Activated T-cell treated with anti-CD3 and anti-CD28 coated beads, Interleukin-2, amount 50 U/mL, for 24 hours (primary cell): Measurements from ENCODE around the gene SERF1B.
"Not testable (repeated sequence)": the region's sequence is repeated elsewhere in the genome, so short reads cannot be mapped to it uniquely, and the experiment has no call there.

Experiments used
- DNase-seq: peaks from one replicate; pipeline ENCODE4 v3.0.0-alpha.2; 2020
- H3K27ac Mint-ChIP-seq: 2 replicates; pipeline ENCODE4 v1.8.0; 2020; ENCODE audit warnings: mild to moderate bottlenecking, mixed read lengths
- H3K27me3 Mint-ChIP-seq: 2 replicates; pipeline ENCODE4 v1.8.0; 2020; ENCODE audit warnings: mixed read lengths
- H3K36me3 Mint-ChIP-seq: 2 replicates; pipeline ENCODE4 v1.8.0; 2020; ENCODE audit warnings: low read depth, mixed read lengths
- H3K4me1 Mint-ChIP-seq: 2 replicates; pipeline ENCODE4 v1.8.0; 2020; ENCODE audit warnings: low read depth, mixed read lengths
- H3K4me3 Mint-ChIP-seq: 2 replicates; pipeline ENCODE4 v1.8.0; 2020; ENCODE audit warnings: mild to moderate bottlenecking, moderate library complexity, mixed read lengths
- H3K9me3 Mint-ChIP-seq: 2 replicates; pipeline ENCODE4 v1.8.0; 2020; ENCODE audit warnings: mixed read lengths

SERF1B gene

GRCh38 chr5:70025106-70025844, at the start of gene SERF1B:
Gene SERF1B (plus strand): TSS chr5:70025251. CDS start chr5:70025452, 201 bp downstream.
- H3K27me3 Mint-ChIP-seq, H3K27ac Mint-ChIP-seq, H3K9me3 Mint-ChIP-seq, H3K4me3 Mint-ChIP-seq, DNase-seq, H3K36me3 Mint-ChIP-seq, H3K4me1 Mint-ChIP-seq: not testable (repeated sequence)

- H3K36me3 Mint-ChIP-seq, H3K4me1 Mint-ChIP-seq, H3K27ac Mint-ChIP-seq, H3K9me3 Mint-ChIP-seq, DNase-seq, H3K4me3 Mint-ChIP-seq, H3K27me3 Mint-ChIP-seq: not testable (repeated sequence)
Measured at GRCh38 chr5:69991713-69992112, 33.3 kb upstream of the SERF1B start.

- DNase-seq, H3K27ac Mint-ChIP-seq, H3K4me1 Mint-ChIP-seq, H3K4me3 Mint-ChIP-seq, H3K27me3 Mint-ChIP-seq, H3K9me3 Mint-ChIP-seq, H3K36me3 Mint-ChIP-seq: not testable (repeated sequence)
Measured at GRCh38 chr5:69995535-69995934, 29.5 kb upstream of the SERF1B start.

DNA sequence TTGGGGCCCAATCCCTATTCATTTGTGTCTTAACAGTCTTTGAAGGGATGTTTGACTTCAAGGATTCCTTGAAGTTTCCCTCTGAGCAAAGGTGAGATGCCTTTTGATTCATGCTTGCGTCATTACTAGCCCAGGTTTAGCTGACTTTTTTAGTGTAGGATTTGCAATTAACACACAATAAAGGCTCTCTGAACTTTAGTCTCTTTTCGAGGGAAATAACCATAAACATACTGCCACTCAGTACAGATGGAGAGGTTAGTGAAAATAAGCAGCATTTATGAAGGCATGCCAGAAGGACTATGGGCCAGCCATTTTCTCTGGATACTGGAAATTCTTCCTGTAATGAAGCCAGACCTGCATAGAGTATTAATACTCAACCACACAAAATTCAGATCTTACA, 4.4 kb upstream of the SERF1B start:
- not testable (repeated sequence) for H3K27ac Mint-ChIP-seq, H3K4me3 Mint-ChIP-seq, H3K36me3 Mint-ChIP-seq, H3K9me3 Mint-ChIP-seq, H3K4me1 Mint-ChIP-seq, H3K27me3 Mint-ChIP-seq, DNase-seq

DNA sequence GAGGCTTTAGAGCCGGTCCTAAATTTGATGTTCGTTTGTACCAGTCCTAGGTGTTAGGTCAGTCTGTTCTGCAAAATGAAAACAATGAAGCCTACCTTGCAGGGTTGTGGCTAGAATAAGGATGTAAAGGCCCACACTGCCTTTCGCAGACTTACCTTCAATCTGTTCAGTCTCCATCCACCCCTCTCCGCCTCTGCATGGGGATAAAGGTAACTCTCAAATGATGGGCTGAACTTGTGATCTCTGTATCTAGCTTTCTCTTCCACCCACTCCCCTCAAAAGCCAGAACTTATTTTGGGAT, 744 bp downstream of the SERF1B start:
- not testable (repeated sequence) for H3K27me3 Mint-ChIP-seq

GRCh38 chr5:70031204-70031603, 6.2 kb downstream of the SERF1B start:
- H3K4me1 Mint-ChIP-seq, result not testable (repeated sequence)

More for the DNA sequence above, 744 bp downstream of the SERF1B start:
- H3K27ac Mint-ChIP-seq, H3K9me3 Mint-ChIP-seq, H3K4me3 Mint-ChIP-seq, H3K4me1 Mint-ChIP-seq, H3K36me3 Mint-ChIP-seq, DNase-seq: not testable (repeated sequence)

GRCh38 chr5:70041411-70041810, 16.4 kb downstream of the SERF1B start:
- not testable (repeated sequence) for H3K4me1 Mint-ChIP-seq, H3K27ac Mint-ChIP-seq, H3K9me3 Mint-ChIP-seq, H3K4me3 Mint-ChIP-seq, DNase-seq, H3K27me3 Mint-ChIP-seq, H3K36me3 Mint-ChIP-seq

More at GRCh38 chr5:70031204-70031603, 6.2 kb downstream of the SERF1B start:
- not testable (repeated sequence) for H3K27ac Mint-ChIP-seq, DNase-seq, H3K9me3 Mint-ChIP-seq, H3K36me3 Mint-ChIP-seq, H3K4me3 Mint-ChIP-seq, H3K27me3 Mint-ChIP-seq

DNA sequence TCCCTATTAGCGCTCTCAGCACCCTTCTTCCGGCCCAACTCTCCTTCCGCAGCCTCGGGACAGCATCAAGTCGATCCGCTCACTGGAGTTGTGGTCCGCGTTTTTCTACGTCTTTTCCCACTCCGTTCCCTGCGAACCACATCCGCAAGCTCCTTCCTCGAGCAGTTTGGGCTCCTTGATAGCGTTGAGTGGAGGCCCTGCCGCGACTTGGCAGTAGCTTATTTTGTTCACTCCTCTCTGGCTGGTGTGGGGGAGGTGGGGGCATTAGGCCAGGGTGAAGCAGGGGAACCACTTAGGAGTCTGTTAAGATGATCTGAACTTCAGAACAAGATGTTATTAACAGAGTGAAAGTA, 24.7 kb downstream of the SERF1B start:
- H3K27me3 Mint-ChIP-seq, H3K27ac Mint-ChIP-seq, H3K9me3 Mint-ChIP-seq: not testable (repeated sequence)

GRCh38 chr5:70056289-70056942, 31.4 kb downstream of the SERF1B start:
- H3K36me3 Mint-ChIP-seq, DNase-seq, H3K27ac Mint-ChIP-seq, H3K27me3 Mint-ChIP-seq, H3K4me3 Mint-ChIP-seq, H3K9me3 Mint-ChIP-seq, H3K4me1 Mint-ChIP-seq: not testable (repeated sequence)

More for the DNA sequence above, 24.7 kb downstream of the SERF1B start:
- H3K36me3 Mint-ChIP-seq, H3K4me3 Mint-ChIP-seq, DNase-seq, H3K4me1 Mint-ChIP-seq: not testable (repeated sequence)

DNA sequence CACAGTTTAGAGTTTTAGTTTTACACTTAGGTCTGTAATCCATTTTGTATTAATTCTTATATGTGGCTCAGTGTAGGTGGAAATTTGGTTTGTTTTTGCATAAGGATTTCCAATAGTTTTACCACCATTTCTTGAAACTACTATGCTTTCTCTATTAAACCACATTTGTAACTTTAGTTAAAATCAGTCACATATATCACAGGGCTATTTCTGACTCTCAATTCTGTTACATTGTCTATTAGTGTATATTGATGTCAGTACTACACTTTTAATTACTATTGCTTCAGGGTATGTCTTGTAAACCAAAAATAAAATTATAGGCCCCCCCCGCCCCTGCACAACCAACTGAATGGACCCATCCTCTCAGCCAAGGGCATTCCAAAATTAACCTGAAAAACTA, 32.1 kb downstream of the SERF1B start:
- not testable (repeated sequence) for H3K36me3 Mint-ChIP-seq, H3K4me1 Mint-ChIP-seq, H3K9me3 Mint-ChIP-seq

GRCh38 chr5:70077632-70078031, 52.6 kb downstream of the SERF1B start:
- not testable (repeated sequence) for H3K4me3 Mint-ChIP-seq, H3K27ac Mint-ChIP-seq, H3K27me3 Mint-ChIP-seq, H3K9me3 Mint-ChIP-seq, H3K4me1 Mint-ChIP-seq, DNase-seq
- peaks cover 10% of the 10 kb centered on the region for H3K36me3 Mint-ChIP-seq

More for the DNA sequence above, 32.1 kb downstream of the SERF1B start:
- DNase-seq, H3K27me3 Mint-ChIP-seq, H3K27ac Mint-ChIP-seq, H3K4me3 Mint-ChIP-seq: not testable (repeated sequence)

- not testable (repeated sequence) for H3K27me3 Mint-ChIP-seq, H3K36me3 Mint-ChIP-seq, H3K4me1 Mint-ChIP-seq, H3K9me3 Mint-ChIP-seq, DNase-seq, H3K4me3 Mint-ChIP-seq, H3K27ac Mint-ChIP-seq
Measured at GRCh38 chr5:70088907-70089464, 63.9 kb downstream of the SERF1B start.

- H3K27ac Mint-ChIP-seq, H3K4me3 Mint-ChIP-seq, H3K36me3 Mint-ChIP-seq, H3K9me3 Mint-ChIP-seq, H3K4me1 Mint-ChIP-seq, DNase-seq, H3K27me3 Mint-ChIP-seq: not testable (repeated sequence)
Measured at GRCh38 chr5:70091776-70092175, 66.7 kb downstream of the SERF1B start.
